GM23338 (cell line): ENCODE measurements around the gene DNM2. TPM values are rescaled to one million over a fixed set of nuclear protein-coding genes. Genes with fewer than 3 reads are reported as not detected.

Experiments used
- ATAC-seq: fragments of 200-7000 bp; cut with Tn5 transposase; 3 replicates; pipeline ENCODE4 v1.9.1; 2020
- DNase-seq: peaks from one replicate; pipeline ENCODE4 v3.0.0-alpha.2; 2015; ENCODE audit warnings: low spot score
- H2AFZ ChIP-seq: fragments of 200-600 bp; sonication (generic); 2 replicates; pipeline ENCODE4 v1.8.0; 2016; ENCODE audit warnings: antibody characterized with exemption, mild to moderate bottlenecking, moderate library complexity
- H3F3A ChIP-seq: fragments of 200-600 bp; sonication (generic); replicated peaks from 2 replicates; pipeline ENCODE4 v1.8.0; 2017; ENCODE audit warnings: antibody characterized with exemption, mixed run types, low read depth
- H3K27ac ChIP-seq: fragments of 200-600 bp; sonication (generic); 2 replicates; pipeline ENCODE4 v1.6.1; 2016; ENCODE audit warnings: low read depth
- H3K27me3 ChIP-seq: fragments of 200-600 bp; sonication (generic); 2 replicates; pipeline ENCODE4 v1.8.0; 2016; ENCODE audit warnings: mild to moderate bottlenecking, mixed run types, moderate library complexity; ENCODE audit not compliant: insufficient read depth
- H3K36me3 ChIP-seq: fragments of 200-600 bp; sonication (generic); 2 replicates; pipeline ENCODE4 v1.8.0; 2016; ENCODE audit warnings: mild to moderate bottlenecking; ENCODE audit not compliant: insufficient read depth
- H3K4me1 ChIP-seq: fragments of 200-600 bp; sonication (generic); 2 replicates; pipeline ENCODE4 v1.8.0; 2016; ENCODE audit warnings: mild to moderate bottlenecking, moderate library complexity; ENCODE audit not compliant: insufficient read depth
- H3K4me2 ChIP-seq: fragments of 200-600 bp; sonication (generic); 2 replicates; pipeline ENCODE4 v1.7.1; 2017; ENCODE audit warnings: mixed run types
- H3K4me3 ChIP-seq: fragments of 200-600 bp; sonication (generic); 2 replicates; pipeline ENCODE4 v1.6.1; 2016; ENCODE audit warnings: mixed run types
- H3K79me2 ChIP-seq: fragments of 200-600 bp; sonication (generic); replicated peaks from 2 replicates; pipeline ENCODE4 v1.8.0; 2017; ENCODE audit warnings: mild to moderate bottlenecking; ENCODE audit not compliant: insufficient read depth
- H3K9me2 ChIP-seq: fragments of 200-600 bp; sonication (generic); 2 replicates; pipeline ENCODE4 v1.8.0; 2017; ENCODE audit not compliant: insufficient read depth
- H4K20me1 ChIP-seq: fragments of 200-600 bp; sonication (generic); replicated peaks from 2 replicates; pipeline ENCODE4 v1.8.0; 2017; ENCODE audit warnings: mild to moderate bottlenecking; ENCODE audit not compliant: insufficient read depth
- H3K27ac Mint-ChIP-seq: 2 replicates; pipeline ENCODE4 v1.8.0; 2020; ENCODE audit warnings: inconsistent platforms, mild to moderate bottlenecking, moderate library complexity, mixed read lengths
- H3K27me3 Mint-ChIP-seq: 3 replicates; pipeline ENCODE4 v1.8.0; 2022; ENCODE audit warnings: low read depth, mild to moderate bottlenecking, moderate library complexity, mixed read lengths, inconsistent platforms; ENCODE audit not compliant: insufficient read depth, poor library complexity
- H3K36me3 Mint-ChIP-seq: 3 replicates; pipeline ENCODE4 v1.8.0; 2021; ENCODE audit warnings: low read depth, mild to moderate bottlenecking, inconsistent platforms, moderate library complexity, mixed read lengths
- H3K4me1 Mint-ChIP-seq: 3 replicates; pipeline ENCODE4 v1.8.0; 2020; ENCODE audit warnings: mild to moderate bottlenecking, inconsistent platforms, mixed read lengths
- H3K4me3 Mint-ChIP-seq: 3 replicates; pipeline ENCODE4 v1.8.0; 2021; ENCODE audit warnings: moderate library complexity, mild to moderate bottlenecking, inconsistent platforms, mixed read lengths
- H3K9me3 Mint-ChIP-seq: 3 replicates; pipeline ENCODE4 v1.8.0; 2020; ENCODE audit warnings: moderate library complexity, mild to moderate bottlenecking, inconsistent platforms, mixed read lengths
- CREB1 ChIP-seq: fragments of 250-450 bp; sonication (Bioruptor Pico); IDR thresholded peaks from 2 replicates; pipeline ENCODE4 v1.5.0; 2020; ENCODE audit warnings: low read depth, mild to moderate bottlenecking, moderate library complexity
- EZH2 ChIP-seq: fragments of 200-600 bp; sonication (generic); IDR thresholded peaks from one replicate; pipeline ENCODE4 v1.8.0; 2017; ENCODE audit warnings: antibody characterized with exemption, mild to moderate bottlenecking, low read depth; ENCODE audit not compliant: unreplicated experiment
- EZH2phosphoT487 ChIP-seq: fragments of 200-600 bp; sonication (generic); IDR thresholded peaks from one replicate; pipeline ENCODE4 v1.8.1; 2018; ENCODE audit warnings: antibody characterized with exemption; ENCODE audit not compliant: unreplicated experiment
- JUNB ChIP-seq: IDR thresholded peaks from one replicate; pipeline ENCODE4 v1.6.1; 2016; ENCODE audit warnings: antibody characterized with exemption; ENCODE audit not compliant: unreplicated experiment
- NANOG ChIP-seq: IDR thresholded peaks from 2 replicates; pipeline ENCODE4 v1.6.1; 2016; ENCODE audit warnings: antibody characterized with exemption, borderline replicate concordance
- POLR2AphosphoS5 ChIP-seq: IDR thresholded peaks from 2 replicates; pipeline ENCODE4 v1.6.1; 2016; ENCODE audit warnings: antibody characterized with exemption, low read depth
- STAT1 ChIP-seq: IDR thresholded peaks from one replicate; pipeline ENCODE4 v1.6.1; 2016; ENCODE audit warnings: antibody characterized with exemption; ENCODE audit not compliant: unreplicated experiment
- ZNF114 ChIP-seq: fragments of 250-450 bp; sonication (Bioruptor Pico); IDR thresholded peaks from 2 replicates; pipeline ENCODE4 v1.5.0; 2020; ENCODE audit warnings: mild to moderate bottlenecking, moderate library complexity
- ZNF331 ChIP-seq: fragments of 250-450 bp; sonication (Bioruptor Pico); IDR thresholded peaks from 2 replicates; pipeline ENCODE4 v1.5.0; 2020; ENCODE audit warnings: low read depth, mild to moderate bottlenecking, moderate library complexity
- polyA plus RNA-seq: library from polyadenylated mRNA; unstranded; fragments of >200 nt; fragmentation: Nextera tagmentation; extraction: Ambion mirVana; gene quantifications from 2 replicates; pipeline ENCODE4 v1.2.1, GENCODE V29; 2016
- total RNA-seq: library from RNA; depleted of rRNA; stranded (reverse); fragments of >200 nt; shearing (Covaris generic); gene quantifications from 2 replicates; pipeline ENCODE4 v1.2.3, GENCODE V29; 2014
- TF ChIP-seq, protein P1 (sequence below), 2 experiments: fragments of 200-600 bp in 1 of 2; sonication (generic) in 1 of 2; conservative IDR thresholded peaks; 2 replicates each; pipeline versions ENCODE4 v1.5.1 to v1.6.1; 2016 to 2017; ENCODE audit warnings: antibody characterized with exemption in 2 of 2, low read depth in 2 of 2, mild to moderate bottlenecking in 2 of 2, moderate library complexity in 1 of 2
- TF ChIP-seq, protein P2 (sequence below): fragments of 250-450 bp; sonication (Bioruptor Pico); IDR thresholded peaks from 2 replicates; pipeline ENCODE4 v1.5.0; 2020; ENCODE audit warnings: mild to moderate bottlenecking, moderate library complexity
- TF ChIP-seq, protein P3 (sequence below): IDR thresholded peaks from one replicate; pipeline ENCODE4 v1.6.1; 2018; ENCODE audit warnings: antibody characterized with exemption; ENCODE audit not compliant: unreplicated experiment
- TF ChIP-seq, protein P4 (sequence below): IDR thresholded peaks from 2 replicates; pipeline ENCODE4 v1.6.1; 2016; ENCODE audit warnings: antibody characterized with exemption

DNM2 gene
- total and polyA plus RNA-seq, 2 experiments from 2014 or later = 40.7 to 138 TPM

DNA sequence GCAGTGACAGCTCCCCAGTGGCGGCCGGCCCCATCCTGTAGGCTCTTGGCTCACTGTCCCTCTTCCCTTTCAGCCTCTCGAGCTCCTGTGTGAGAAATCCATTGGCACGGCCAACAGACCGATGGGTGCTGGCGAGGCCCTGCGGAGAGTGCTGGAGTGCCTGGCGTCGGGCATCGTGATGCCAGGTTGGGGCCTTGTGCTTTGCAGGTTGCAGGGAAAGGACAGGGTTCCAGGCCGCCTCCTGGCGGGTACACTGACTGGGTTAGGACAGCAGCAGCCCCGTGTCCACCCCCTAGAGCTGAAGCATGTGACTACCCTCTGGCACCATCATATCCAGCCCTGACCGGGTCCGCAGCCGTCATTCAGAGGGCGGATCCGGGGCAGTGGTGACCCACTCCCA is 38.1 kb upstream of the DNM2 start:
- Mint-ChIP-seq H3K27me3 (peaks cover 27% of the 10 kb centered on the region), H3K27ac (no peak overlapping the region), H3K36me3 (peaks cover 100% of the 10 kb centered on the region), H3K9me3 (peaks cover 2% of the 10 kb centered on the region; the same call in 1 of the 3 replicates), H3K4me3 (no peak overlapping the region), H3K4me1 (no peaks in the 10 kb centered on the region)
- H3F3A ChIP-seq = peaks cover 81% of the 10 kb centered on the region
- no peak overlapping the region for H3K27ac ChIP-seq
- peaks cover 92% of the 10 kb centered on the region for H3K36me3 ChIP-seq
- H2AFZ ChIP-seq = no peak overlapping the region
- ATAC-seq (no peak), DNase-seq (no peak)
- TF ChIP-seq ZNF114 (CRISPR knock-in tag) (no peak), ZNF331 (CRISPR knock-in tag) (no peak), NANOG (no peak), STAT1 (no peak), JUNB (no peak), EZH2 (no peak), POLR2AphosphoS5 (no peak), CREB1 (CRISPR knock-in tag) (no peak), EZH2phosphoT487 (no peak)
- TF ChIP-seq, protein P1, sequence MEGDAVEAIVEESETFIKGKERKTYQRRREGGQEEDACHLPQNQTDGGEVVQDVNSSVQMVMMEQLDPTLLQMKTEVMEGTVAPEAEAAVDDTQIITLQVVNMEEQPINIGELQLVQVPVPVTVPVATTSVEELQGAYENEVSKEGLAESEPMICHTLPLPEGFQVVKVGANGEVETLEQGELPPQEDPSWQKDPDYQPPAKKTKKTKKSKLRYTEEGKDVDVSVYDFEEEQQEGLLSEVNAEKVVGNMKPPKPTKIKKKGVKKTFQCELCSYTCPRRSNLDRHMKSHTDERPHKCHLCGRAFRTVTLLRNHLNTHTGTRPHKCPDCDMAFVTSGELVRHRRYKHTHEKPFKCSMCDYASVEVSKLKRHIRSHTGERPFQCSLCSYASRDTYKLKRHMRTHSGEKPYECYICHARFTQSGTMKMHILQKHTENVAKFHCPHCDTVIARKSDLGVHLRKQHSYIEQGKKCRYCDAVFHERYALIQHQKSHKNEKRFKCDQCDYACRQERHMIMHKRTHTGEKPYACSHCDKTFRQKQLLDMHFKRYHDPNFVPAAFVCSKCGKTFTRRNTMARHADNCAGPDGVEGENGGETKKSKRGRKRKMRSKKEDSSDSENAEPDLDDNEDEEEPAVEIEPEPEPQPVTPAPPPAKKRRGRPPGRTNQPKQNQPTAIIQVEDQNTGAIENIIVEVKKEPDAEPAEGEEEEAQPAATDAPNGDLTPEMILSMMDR (conservative IDR thresholded peaks at IDR 0.05; ENCODE audit: low read depth in 2 of 2) = no peak
- TF ChIP-seq, protein P2, sequence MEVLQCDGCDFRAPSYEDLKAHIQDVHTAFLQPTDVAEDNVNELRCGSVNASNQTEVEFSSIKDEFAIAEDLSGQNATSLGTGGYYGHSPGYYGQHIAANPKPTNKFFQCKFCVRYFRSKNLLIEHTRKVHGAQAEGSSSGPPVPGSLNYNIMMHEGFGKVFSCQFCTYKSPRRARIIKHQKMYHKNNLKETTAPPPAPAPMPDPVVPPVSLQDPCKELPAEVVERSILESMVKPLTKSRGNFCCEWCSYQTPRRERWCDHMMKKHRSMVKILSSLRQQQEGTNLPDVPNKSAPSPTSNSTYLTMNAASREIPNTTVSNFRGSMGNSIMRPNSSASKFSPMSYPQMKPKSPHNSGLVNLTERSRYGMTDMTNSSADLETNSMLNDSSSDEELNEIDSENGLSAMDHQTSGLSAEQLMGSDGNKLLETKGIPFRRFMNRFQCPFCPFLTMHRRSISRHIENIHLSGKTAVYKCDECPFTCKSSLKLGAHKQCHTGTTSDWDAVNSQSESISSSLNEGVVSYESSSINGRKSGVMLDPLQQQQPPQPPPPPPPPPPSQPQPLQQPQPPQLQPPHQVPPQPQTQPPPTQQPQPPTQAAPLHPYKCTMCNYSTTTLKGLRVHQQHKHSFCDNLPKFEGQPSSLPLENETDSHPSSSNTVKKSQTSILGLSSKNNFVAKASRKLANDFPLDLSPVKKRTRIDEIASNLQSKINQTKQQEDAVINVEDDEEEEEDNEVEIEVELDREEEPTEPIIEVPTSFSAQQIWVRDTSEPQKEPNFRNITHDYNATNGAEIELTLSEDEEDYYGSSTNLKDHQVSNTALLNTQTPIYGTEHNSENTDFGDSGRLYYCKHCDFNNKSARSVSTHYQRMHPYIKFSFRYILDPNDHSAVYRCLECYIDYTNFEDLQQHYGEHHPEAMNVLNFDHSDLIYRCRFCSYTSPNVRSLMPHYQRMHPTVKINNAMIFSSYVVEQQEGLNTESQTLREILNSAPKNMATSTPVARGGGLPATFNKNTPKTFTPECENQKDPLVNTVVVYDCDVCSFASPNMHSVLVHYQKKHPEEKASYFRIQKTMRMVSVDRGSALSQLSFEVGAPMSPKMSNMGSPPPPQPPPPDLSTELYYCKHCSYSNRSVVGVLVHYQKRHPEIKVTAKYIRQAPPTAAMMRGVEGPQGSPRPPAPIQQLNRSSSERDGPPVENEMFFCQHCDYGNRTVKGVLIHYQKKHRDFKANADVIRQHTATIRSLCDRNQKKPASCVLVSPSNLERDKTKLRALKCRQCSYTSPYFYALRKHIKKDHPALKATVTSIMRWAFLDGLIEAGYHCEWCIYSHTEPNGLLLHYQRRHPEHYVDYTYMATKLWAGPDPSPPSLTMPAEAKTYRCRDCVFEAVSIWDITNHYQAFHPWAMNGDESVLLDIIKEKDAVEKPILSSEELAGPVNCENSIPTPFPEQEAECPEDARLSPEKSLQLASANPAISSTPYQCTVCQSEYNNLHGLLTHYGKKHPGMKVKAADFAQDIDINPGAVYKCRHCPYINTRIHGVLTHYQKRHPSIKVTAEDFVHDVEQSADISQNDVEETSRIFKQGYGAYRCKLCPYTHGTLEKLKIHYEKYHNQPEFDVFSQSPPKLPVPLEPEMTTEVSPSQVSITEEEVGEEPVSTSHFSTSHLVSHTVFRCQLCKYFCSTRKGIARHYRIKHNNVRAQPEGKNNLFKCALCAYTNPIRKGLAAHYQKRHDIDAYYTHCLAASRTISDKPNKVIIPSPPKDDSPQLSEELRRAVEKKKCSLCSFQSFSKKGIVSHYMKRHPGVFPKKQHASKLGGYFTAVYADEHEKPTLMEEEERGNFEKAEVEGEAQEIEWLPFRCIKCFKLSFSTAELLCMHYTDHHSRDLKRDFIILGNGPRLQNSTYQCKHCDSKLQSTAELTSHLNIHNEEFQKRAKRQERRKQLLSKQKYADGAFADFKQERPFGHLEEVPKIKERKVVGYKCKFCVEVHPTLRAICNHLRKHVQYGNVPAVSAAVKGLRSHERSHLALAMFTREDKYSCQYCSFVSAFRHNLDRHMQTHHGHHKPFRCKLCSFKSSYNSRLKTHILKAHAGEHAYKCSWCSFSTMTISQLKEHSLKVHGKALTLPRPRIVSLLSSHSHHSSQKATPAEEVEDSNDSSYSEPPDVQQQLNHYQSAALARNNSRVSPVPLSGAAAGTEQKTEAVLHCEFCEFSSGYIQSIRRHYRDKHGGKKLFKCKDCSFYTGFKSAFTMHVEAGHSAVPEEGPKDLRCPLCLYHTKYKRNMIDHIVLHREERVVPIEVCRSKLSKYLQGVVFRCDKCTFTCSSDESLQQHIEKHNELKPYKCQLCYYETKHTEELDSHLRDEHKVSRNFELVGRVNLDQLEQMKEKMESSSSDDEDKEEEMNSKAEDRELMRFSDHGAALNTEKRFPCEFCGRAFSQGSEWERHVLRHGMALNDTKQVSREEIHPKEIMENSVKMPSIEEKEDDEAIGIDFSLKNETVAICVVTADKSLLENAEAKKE (CRISPR knock-in tag) = no peak
- TF ChIP-seq, protein P3, sequence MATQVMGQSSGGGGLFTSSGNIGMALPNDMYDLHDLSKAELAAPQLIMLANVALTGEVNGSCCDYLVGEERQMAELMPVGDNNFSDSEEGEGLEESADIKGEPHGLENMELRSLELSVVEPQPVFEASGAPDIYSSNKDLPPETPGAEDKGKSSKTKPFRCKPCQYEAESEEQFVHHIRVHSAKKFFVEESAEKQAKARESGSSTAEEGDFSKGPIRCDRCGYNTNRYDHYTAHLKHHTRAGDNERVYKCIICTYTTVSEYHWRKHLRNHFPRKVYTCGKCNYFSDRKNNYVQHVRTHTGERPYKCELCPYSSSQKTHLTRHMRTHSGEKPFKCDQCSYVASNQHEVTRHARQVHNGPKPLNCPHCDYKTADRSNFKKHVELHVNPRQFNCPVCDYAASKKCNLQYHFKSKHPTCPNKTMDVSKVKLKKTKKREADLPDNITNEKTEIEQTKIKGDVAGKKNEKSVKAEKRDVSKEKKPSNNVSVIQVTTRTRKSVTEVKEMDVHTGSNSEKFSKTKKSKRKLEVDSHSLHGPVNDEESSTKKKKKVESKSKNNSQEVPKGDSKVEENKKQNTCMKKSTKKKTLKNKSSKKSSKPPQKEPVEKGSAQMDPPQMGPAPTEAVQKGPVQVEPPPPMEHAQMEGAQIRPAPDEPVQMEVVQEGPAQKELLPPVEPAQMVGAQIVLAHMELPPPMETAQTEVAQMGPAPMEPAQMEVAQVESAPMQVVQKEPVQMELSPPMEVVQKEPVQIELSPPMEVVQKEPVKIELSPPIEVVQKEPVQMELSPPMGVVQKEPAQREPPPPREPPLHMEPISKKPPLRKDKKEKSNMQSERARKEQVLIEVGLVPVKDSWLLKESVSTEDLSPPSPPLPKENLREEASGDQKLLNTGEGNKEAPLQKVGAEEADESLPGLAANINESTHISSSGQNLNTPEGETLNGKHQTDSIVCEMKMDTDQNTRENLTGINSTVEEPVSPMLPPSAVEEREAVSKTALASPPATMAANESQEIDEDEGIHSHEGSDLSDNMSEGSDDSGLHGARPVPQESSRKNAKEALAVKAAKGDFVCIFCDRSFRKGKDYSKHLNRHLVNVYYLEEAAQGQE = no peak
- TF ChIP-seq, protein P4, sequence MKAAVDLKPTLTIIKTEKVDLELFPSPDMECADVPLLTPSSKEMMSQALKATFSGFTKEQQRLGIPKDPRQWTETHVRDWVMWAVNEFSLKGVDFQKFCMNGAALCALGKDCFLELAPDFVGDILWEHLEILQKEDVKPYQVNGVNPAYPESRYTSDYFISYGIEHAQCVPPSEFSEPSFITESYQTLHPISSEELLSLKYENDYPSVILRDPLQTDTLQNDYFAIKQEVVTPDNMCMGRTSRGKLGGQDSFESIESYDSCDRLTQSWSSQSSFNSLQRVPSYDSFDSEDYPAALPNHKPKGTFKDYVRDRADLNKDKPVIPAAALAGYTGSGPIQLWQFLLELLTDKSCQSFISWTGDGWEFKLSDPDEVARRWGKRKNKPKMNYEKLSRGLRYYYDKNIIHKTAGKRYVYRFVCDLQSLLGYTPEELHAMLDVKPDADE = no peak
- no peak overlapping the region for H3K4me3 ChIP-seq
- H3K4me1 ChIP-seq = no peaks in the 10 kb centered on the region
- H3K27me3 ChIP-seq = no peaks in the 10 kb centered on the region
- no peak overlapping the region for H3K4me2 ChIP-seq
- peaks cover 69% of the 10 kb centered on the region for H4K20me1 ChIP-seq
- peaks cover 86% of the 10 kb centered on the region for H3K79me2 ChIP-seq
- no peaks in the 10 kb centered on the region for H3K9me2 ChIP-seq
